Vagina (tissue), 2 donors: Measurements from ENCODE around the gene GRK5. TPM values are rescaled to one million over a fixed set of nuclear protein-coding genes. Genes with fewer than 3 reads are reported as not detected.

ENCODE experiments used
- DNase-seq, 2 donors: peaks; one replicate each; pipeline ENCODE4 v3.0.0-alpha.2; 2017; ENCODE audit errors: extremely low spot score in 2 of 2
- H3K27ac ChIP-seq: fragments of 200-600 bp; sonication (generic); one replicate; pipeline ENCODE4 v1.5.1; 2019
- H3K27me3 ChIP-seq: fragments of 200-600 bp; sonication (generic); one replicate; pipeline ENCODE4 v1.5.1; 2019
- H3K36me3 ChIP-seq, 2 donors: fragments of 200-600 bp; sonication (generic); one replicate each; pipeline ENCODE4 v1.5.1; 2017 to 2019
- H3K4me1 ChIP-seq: fragments of 200-600 bp; sonication (generic); one replicate; pipeline ENCODE4 v1.5.1; 2019
- H3K4me3 ChIP-seq, 2 donors: fragments of 200-600 bp; sonication (generic); 1 replicate in 1 of 2; 2 replicates in 1 of 2; pipeline ENCODE4 v1.5.1; 2016 to 2019
- H3K9me3 ChIP-seq: fragments of 200-600 bp; sonication (generic); one replicate; pipeline ENCODE4 v1.5.1; 2019
- POLR2A ChIP-seq, 2 donors: fragments of 450-650 bp; IDR thresholded peaks; one replicate each; pipeline ENCODE4 v1.6.1; 2017; ENCODE audit warnings: antibody characterized with exemption in 2 of 2, mild to moderate bottlenecking in 2 of 2, moderate library complexity in 2 of 2
- POLR2AphosphoS5 ChIP-seq, 2 donors: sonication (generic); formaldehyde crosslinking; IDR thresholded peaks; one replicate each; pipeline ENCODE4 v1.9.0; 2017; ENCODE audit warnings: antibody characterized with exemption in 2 of 2, mild to moderate bottlenecking in 2 of 2, low read depth in 1 of 2; ENCODE audit not compliant: insufficient read depth in 1 of 2
- intact Hi-C: fragments of 100-400 bp; cut with DNase I; formaldehyde crosslinking; loops from one replicate; pipeline ENCODE4 v1.15.1; 2023
- total RNA-seq: library from RNA; depleted of rRNA; stranded (reverse); fragments of >200 nt; gene quantifications from one replicate; pipeline ENCODE4 v1.2.3, GENCODE V29; 2016
- TF ChIP-seq, protein P1 (sequence below), 3 experiments: fragments of 450-650 bp in 2 of 3; fragments of 200-600 bp in 1 of 3; sonication (generic) in 1 of 3; IDR thresholded peaks; one replicate each; pipeline ENCODE4 v1.5.1; 2017 to 2019; ENCODE audit warnings: antibody characterized with exemption in 3 of 3, mild to moderate bottlenecking in 2 of 3, moderate library complexity in 2 of 3

The GRK5 gene
- total RNA-seq, 1 donor from 2014 or later = 16.5 TPM

DNA sequence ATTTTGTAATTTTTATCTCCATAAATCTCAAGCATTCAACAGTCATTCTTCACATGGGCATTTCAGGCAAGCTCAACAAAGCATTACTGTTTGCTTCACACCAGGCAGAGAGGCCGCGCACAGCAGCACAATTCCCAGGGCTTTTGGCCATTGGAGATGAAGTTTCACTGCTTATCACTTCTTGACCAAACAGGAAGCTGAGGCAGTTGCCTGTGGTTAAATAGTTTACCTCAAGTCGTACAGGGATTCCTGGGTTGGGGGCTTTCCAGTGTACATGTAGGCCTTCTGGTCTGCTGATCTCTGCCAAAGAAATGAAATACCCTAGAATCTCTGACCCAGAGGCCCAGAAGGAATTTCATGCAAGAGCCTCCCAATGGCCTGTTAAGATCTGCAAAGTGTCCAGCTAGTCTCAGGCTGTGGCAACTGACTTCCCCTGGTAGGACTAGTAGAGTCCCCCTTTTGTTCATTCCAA is 17.5 kb upstream of the GRK5 start:
- H3K36me3 ChIP-seq = no peaks in the 10 kb centered on the region
- no peak overlapping the region for H3K4me3 ChIP-seq
- intact Hi-C loops = no loop called here
- H3K9me3 ChIP-seq = no peaks in the 10 kb centered on the region
- no peaks in the 10 kb centered on the region for H3K4me1 ChIP-seq
- TF ChIP-seq POLR2AphosphoS5 (IDR thresholded peaks at IDR 0.05; ENCODE audit: insufficient read depth in 1 of 2, low read depth in 1 of 2) (no peak), POLR2A (IDR thresholded peaks at IDR 0.05) (no peak)
- TF ChIP-seq, protein P1, sequence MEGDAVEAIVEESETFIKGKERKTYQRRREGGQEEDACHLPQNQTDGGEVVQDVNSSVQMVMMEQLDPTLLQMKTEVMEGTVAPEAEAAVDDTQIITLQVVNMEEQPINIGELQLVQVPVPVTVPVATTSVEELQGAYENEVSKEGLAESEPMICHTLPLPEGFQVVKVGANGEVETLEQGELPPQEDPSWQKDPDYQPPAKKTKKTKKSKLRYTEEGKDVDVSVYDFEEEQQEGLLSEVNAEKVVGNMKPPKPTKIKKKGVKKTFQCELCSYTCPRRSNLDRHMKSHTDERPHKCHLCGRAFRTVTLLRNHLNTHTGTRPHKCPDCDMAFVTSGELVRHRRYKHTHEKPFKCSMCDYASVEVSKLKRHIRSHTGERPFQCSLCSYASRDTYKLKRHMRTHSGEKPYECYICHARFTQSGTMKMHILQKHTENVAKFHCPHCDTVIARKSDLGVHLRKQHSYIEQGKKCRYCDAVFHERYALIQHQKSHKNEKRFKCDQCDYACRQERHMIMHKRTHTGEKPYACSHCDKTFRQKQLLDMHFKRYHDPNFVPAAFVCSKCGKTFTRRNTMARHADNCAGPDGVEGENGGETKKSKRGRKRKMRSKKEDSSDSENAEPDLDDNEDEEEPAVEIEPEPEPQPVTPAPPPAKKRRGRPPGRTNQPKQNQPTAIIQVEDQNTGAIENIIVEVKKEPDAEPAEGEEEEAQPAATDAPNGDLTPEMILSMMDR (IDR thresholded peaks at IDR 0.05) = no peak
- H3K27ac ChIP-seq = no peak overlapping the region
- H3K27me3 ChIP-seq = no peaks in the 10 kb centered on the region
- DNase-seq = no peak

DNA sequence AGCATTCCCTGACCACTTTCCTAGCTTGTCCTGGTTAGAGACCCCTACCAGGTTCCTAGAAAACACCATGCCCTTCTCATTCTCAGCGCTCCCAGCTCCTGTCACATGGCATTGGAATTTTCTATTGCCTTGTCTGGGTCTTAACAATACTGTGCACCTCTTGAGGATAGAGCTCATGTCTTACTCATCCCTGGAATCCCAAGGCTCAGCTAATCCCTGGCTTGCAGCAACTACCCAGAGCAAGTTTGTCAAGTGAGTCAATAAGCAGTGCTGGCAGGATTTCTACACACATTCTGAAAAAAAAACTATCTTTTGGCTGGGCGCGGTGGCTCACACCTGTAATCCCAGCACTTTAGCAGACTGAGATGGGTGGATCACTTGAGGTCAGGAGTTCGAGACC is 17.0 kb upstream of the GRK5 start:
- Histone ChIP-seq H3K27me3 (no peaks in the 10 kb centered on the region), H3K9me3 (no peaks in the 10 kb centered on the region), H3K4me3 (no peak overlapping the region), H3K27ac (no peak overlapping the region), H3K4me1 (no peaks in the 10 kb centered on the region), H3K36me3 (no peaks in the 10 kb centered on the region)
- intact Hi-C loops = no loop called here
- TF ChIP-seq POLR2AphosphoS5 (IDR thresholded peaks at IDR 0.05; ENCODE audit: insufficient read depth in 1 of 2, low read depth in 1 of 2) = peak in 1 of 2 donors; percentile 62
- TF ChIP-seq, protein P1 (IDR thresholded peaks at IDR 0.05) = no peak
- no peak for DNase-seq

DNA sequence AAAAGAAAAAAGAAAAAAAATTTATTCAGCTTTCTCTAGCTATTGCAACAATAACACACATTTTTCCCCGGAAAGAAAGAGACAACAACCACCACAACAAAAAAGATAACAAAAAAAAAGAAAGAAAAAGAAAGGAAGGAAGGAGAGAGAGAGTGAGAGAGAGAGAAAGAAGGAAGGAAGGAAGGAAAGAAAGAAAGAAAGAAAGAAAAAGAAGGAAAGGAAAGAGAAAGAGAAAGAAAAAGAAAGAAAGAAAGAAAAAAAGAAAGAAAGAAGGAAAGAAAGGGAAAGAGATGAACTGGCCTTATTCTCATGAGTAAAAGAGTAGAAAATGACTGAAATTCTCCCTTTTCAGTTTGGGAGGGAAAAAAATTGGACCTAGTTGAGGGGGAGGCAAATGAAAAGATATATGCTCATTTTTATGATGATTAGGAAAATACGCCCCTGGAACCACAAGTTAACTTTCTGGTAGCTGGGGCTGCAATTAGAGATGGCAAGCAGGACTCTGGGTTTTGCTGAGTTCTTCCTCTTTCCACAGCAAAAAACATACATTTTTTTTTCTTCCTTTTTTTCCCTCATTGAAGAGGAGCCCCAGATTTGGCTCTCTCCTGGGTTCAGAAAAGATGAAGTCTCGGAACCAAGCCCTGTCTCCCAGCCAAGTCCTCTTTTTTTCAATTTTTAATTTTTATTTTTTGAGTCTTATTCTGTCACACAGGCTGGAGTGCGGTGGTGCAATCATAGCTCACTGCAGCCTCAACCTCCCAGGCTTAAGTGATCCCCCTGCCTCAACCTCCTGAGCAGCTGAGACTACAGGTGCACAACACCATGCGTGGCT is 16.2 kb upstream of the GRK5 start:
- intact Hi-C loops = no loop called here
- TF ChIP-seq POLR2A (IDR thresholded peaks at IDR 0.05) (no peak), POLR2AphosphoS5 (IDR thresholded peaks at IDR 0.05; ENCODE audit: insufficient read depth in 1 of 2, low read depth in 1 of 2) (no peak)
- TF ChIP-seq, protein P1 (IDR thresholded peaks at IDR 0.05) = no peak
- Histone ChIP-seq H3K4me1 (no peaks in the 10 kb centered on the region), H3K27me3 (no peaks in the 10 kb centered on the region), H3K9me3 (no peaks in the 10 kb centered on the region), H3K4me3 (no peak overlapping the region), H3K27ac (no peak overlapping the region), H3K36me3 (no peaks in the 10 kb centered on the region)
- no peak for DNase-seq

DNA sequence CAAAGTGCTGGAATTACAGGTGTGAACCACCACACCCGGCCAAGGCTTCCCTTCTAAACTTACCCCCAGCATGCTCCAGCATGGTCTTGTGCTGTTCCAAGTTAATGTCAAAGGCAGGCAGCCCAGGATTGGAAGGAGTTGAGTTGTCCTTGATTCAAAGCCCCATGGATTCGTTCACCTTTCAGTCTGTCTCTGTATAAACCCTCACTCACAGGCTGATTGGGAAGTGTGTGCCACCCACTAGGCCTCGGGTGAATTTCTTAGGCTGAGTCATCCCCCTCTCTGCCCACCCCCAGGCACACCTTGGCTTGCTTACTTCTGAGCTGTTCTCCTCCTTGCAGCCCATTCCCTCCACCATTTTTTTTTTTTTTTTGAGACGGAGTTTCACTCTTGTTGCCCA is 15.5 kb upstream of the GRK5 start:
- intact Hi-C loops = no loop called here
- no peaks in the 10 kb centered on the region for H3K9me3 ChIP-seq
- DNase-seq = no peak
- H3K27me3 ChIP-seq = no peaks in the 10 kb centered on the region
- H3K4me3 ChIP-seq = no peak overlapping the region
- no peaks in the 10 kb centered on the region for H3K36me3 ChIP-seq
- no peak overlapping the region for H3K27ac ChIP-seq
- H3K4me1 ChIP-seq = no peaks in the 10 kb centered on the region
- TF ChIP-seq POLR2AphosphoS5 (IDR thresholded peaks at IDR 0.05; ENCODE audit: insufficient read depth in 1 of 2, low read depth in 1 of 2) (no peak), POLR2A (IDR thresholded peaks at IDR 0.05) (no peak)
- TF ChIP-seq, protein P1 (IDR thresholded peaks at IDR 0.05) = no peak

DNA sequence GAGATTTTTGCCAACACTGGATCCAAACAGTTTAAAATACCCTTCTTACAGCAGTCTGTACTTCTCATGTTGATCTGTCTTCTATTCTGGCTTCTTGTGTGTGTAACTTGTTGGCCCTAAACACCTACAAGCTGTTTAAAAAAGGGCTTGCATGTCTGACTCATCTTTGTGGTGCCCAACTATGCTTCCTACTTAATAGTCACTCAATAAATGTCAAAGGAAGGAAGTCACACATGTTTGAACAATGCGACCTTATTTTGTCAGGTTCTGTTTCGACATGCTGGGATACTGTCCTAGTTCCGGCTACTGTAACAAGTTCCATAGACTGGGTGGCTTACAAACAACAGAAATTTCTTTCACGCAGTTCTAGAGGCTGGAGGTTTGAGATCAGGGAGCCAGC is 9.4 kb upstream of the GRK5 start:
- DNase-seq = no peak
- no peaks in the 10 kb centered on the region for H3K4me1 ChIP-seq
- no peaks in the 10 kb centered on the region for H3K27me3 ChIP-seq
- H3K36me3 ChIP-seq = no peaks in the 10 kb centered on the region
- no peak overlapping the region for H3K27ac ChIP-seq
- intact Hi-C loops = no loop called here
- TF ChIP-seq, protein P1 (IDR thresholded peaks at IDR 0.05) = no peak
- TF ChIP-seq POLR2A (IDR thresholded peaks at IDR 0.05) (no peak), POLR2AphosphoS5 (IDR thresholded peaks at IDR 0.05; ENCODE audit: insufficient read depth in 1 of 2, low read depth in 1 of 2) (peak in 1 of 2 donors; percentile 80)
- no peak overlapping the region for H3K4me3 ChIP-seq
- no peaks in the 10 kb centered on the region for H3K9me3 ChIP-seq
